Measurements from ENCODE around the gene TPST2.

GRCh38 chr22:26634189-26634588, 44.3 kb upstream of the TPST2 start:
- TF ChIP-seq RBBP5 (conservative IDR thresholded peaks at IDR 0.05) (no peak), CTCF (IDR thresholded peaks at IDR 0.05 in 2 of 3, conservative IDR thresholded peaks at IDR 0.05 in 1 of 3; ENCODE audit: control insufficient read depth in 2 of 3, extremely low read depth in 1 of 3, insufficient read depth in 1 of 3, low read depth in 3 of 3, low read length in 3 of 3) (no peak), NR2C2 (IDR thresholded peaks at IDR 0.05; ENCODE audit: borderline replicate concordance, control insufficient read depth, insufficient read length, low read depth) (no peak), PML (IDR thresholded peaks at IDR 0.05; ENCODE audit: low read length) (no peak), ZNF207 (IDR thresholded peaks at IDR 0.05; ENCODE audit: borderline replicate concordance) (no peak), BHLHE40 (IDR thresholded peaks at IDR 0.05; ENCODE audit: borderline replicate concordance in 1 of 2, low read depth in 2 of 2, low read length in 1 of 2) (no peak), USF2 (IDR thresholded peaks at IDR 0.05; ENCODE audit: borderline replicate concordance, low read depth, low read length) (no peak), RFX5 (IDR thresholded peaks at IDR 0.05; ENCODE audit: low read depth, low read length) (no peak), BACH1 (IDR thresholded peaks at IDR 0.05; ENCODE audit: borderline replicate concordance) (no peak), IRF5 (IDR thresholded peaks at IDR 0.05; ENCODE audit: borderline replicate concordance) (no peak), MEF2A (IDR thresholded peaks at IDR 0.05; ENCODE audit: insufficient read depth, low read depth, low read length) (no peak), EP300 (IDR thresholded peaks at IDR 0.05; ENCODE audit: borderline replicate concordance in 1 of 2, control insufficient read depth in 1 of 2, low read depth in 2 of 2, low read length in 2 of 2) (no peak), RAD21 (IDR thresholded peaks at IDR 0.05; ENCODE audit: insufficient read depth, low read depth, low read length) (no peak)
